ENCODE results near the gene IFITM2.
"Not testable (repeated sequence)": the region's sequence is repeated elsewhere in the genome, so short reads cannot be mapped to it uniquely, and the experiment has no call there.

The IFITM2 gene

GRCh38 chr11:329886-330253 is 22.3 kb downstream of the IFITM2 start:
- ChIA-PET POLR2A (interaction anchor here (1.2 to 1.6 kb wide), 4 partner anchors 10 to 206 kb away, joined by 3 to 5 read pairs (median 4); partner anchors contain the start of gene HRAS), CTCF (interaction anchor here (1.6 kb wide), 1 partner anchor 19 kb away, joined by 3 read pairs; no protein-coding TSS in a partner anchor)
- no peak for DNase-seq (ENCODE audit: extremely low spot score)
- TF ChIP-seq SP1 (IDR thresholded peaks at IDR 0.05) (no peak), L3MBTL2 (conservative IDR thresholded peaks at IDR 0.05) (no peak), CTBP1 (IDR thresholded peaks at IDR 0.05; ENCODE audit: borderline replicate concordance) (no peak), NFRKB (IDR thresholded peaks at IDR 0.05) (no peak), LEF1 (IDR thresholded peaks at IDR 0.05; ENCODE audit: borderline replicate concordance) (no peak), ELF4 (IDR thresholded peaks at IDR 0.05) (no peak), FOXK2 (IDR thresholded peaks at IDR 0.05) (no peak), BHLHE40 (IDR thresholded peaks at IDR 0.05; ENCODE audit: borderline replicate concordance) (no peak), HDGF (IDR thresholded peaks at IDR 0.05; ENCODE audit: borderline replicate concordance) (no peak), ARNT (IDR thresholded peaks at IDR 0.05) (no peak), TARDBP (IDR thresholded peaks at IDR 0.05) (no peak), ZNF384 (IDR thresholded peaks at IDR 0.05) (no peak), FOXA1 (IDR thresholded peaks at IDR 0.05) (no peak), PKNOX1 (IDR thresholded peaks at IDR 0.05) (no peak), FOXM1 (IDR thresholded peaks at IDR 0.05; ENCODE audit: borderline replicate concordance) (no peak), SUZ12 (IDR thresholded peaks at IDR 0.05) (no peak)

GRCh38 chr11:330307-330693 is 22.7 kb downstream of the IFITM2 start:
- POLR2A ChIA-PET = interaction anchor here (1.2 to 1.6 kb wide), 4 partner anchors 9 to 205 kb away, joined by 3 to 5 read pairs (median 4); partner anchors contain the start of gene HRAS
- TF ChIP-seq SP1 (IDR thresholded peaks at IDR 0.05) = no peak
- TF ChIP-seq TARDBP (IDR thresholded peaks at IDR 0.05) = no peak
- no peak for TF ChIP-seq FOXK2 (IDR thresholded peaks at IDR 0.05)
- no peak for TF ChIP-seq ELF4 (IDR thresholded peaks at IDR 0.05)
- no peak for TF ChIP-seq ZNF384 (IDR thresholded peaks at IDR 0.05)
- DNase-seq (ENCODE audit: extremely low spot score) = no peak
- CTCF ChIA-PET = interaction anchor here (1.6 kb wide), 1 partner anchor 19 kb away, joined by 3 read pairs; no protein-coding TSS in a partner anchor

GRCh38 chr11:330694-331357 is 23.2 kb downstream of the IFITM2 start:
- CTCF ChIA-PET = no interaction called here
- no peak for TF ChIP-seq CTBP1 (IDR thresholded peaks at IDR 0.05; ENCODE audit: borderline replicate concordance)
- no peak for TF ChIP-seq FOXA1 (IDR thresholded peaks at IDR 0.05)
- TF ChIP-seq FOXK2 (IDR thresholded peaks at IDR 0.05) = no peak
- TF ChIP-seq ZNF384 (IDR thresholded peaks at IDR 0.05) = no peak
- no peak for TF ChIP-seq TARDBP (IDR thresholded peaks at IDR 0.05)
- TF ChIP-seq ARNT (IDR thresholded peaks at IDR 0.05) = no peak
- TF ChIP-seq PKNOX1 (IDR thresholded peaks at IDR 0.05) = no peak
- TF ChIP-seq L3MBTL2 (conservative IDR thresholded peaks at IDR 0.05) = no peak
- no peak for TF ChIP-seq SP1 (IDR thresholded peaks at IDR 0.05)
- no peak for TF ChIP-seq HDGF (IDR thresholded peaks at IDR 0.05; ENCODE audit: borderline replicate concordance)
- TF ChIP-seq FOXM1 (IDR thresholded peaks at IDR 0.05; ENCODE audit: borderline replicate concordance) = no peak
- TF ChIP-seq NFRKB (IDR thresholded peaks at IDR 0.05) = no peak
- no peak for TF ChIP-seq BHLHE40 (IDR thresholded peaks at IDR 0.05; ENCODE audit: borderline replicate concordance)
- TF ChIP-seq ELF4 (IDR thresholded peaks at IDR 0.05) = no peak
- no peak for TF ChIP-seq LEF1 (IDR thresholded peaks at IDR 0.05; ENCODE audit: borderline replicate concordance)
- DNase-seq (ENCODE audit: extremely low spot score) = no peak
- POLR2A ChIA-PET = interaction anchor here (1.4 kb wide), 1 partner anchor 9 kb away, joined by 3 read pairs; no protein-coding TSS in a partner anchor

GRCh38 chr11:331358-332060 is 23.9 kb downstream of the IFITM2 start:
- POLR2A ChIA-PET = interaction anchor here (1.4 kb wide), 1 partner anchor 8 kb away, joined by 3 read pairs; no protein-coding TSS in a partner anchor
- CTCF ChIA-PET = no interaction called here
- no peak for DNase-seq (ENCODE audit: extremely low spot score)
- no peak for TF ChIP-seq CTBP1 (IDR thresholded peaks at IDR 0.05; ENCODE audit: borderline replicate concordance)
- TF ChIP-seq HDGF (IDR thresholded peaks at IDR 0.05; ENCODE audit: borderline replicate concordance) = no peak
- no peak for TF ChIP-seq SUZ12 (IDR thresholded peaks at IDR 0.05)

GRCh38 chr11:332651-333480 is 25.2 kb downstream of the IFITM2 start:
- CTCF ChIA-PET = no interaction called here
- POLR2A ChIA-PET = no interaction called here
- no peak for TF ChIP-seq ZNF384 (IDR thresholded peaks at IDR 0.05)
- TF ChIP-seq SUZ12 (IDR thresholded peaks at IDR 0.05) = no peak
- TF ChIP-seq BHLHE40 (IDR thresholded peaks at IDR 0.05; ENCODE audit: borderline replicate concordance) = no peak
- TF ChIP-seq FOXA1 (IDR thresholded peaks at IDR 0.05) = no peak
- TF ChIP-seq FOXK2 (IDR thresholded peaks at IDR 0.05) = no peak
- TF ChIP-seq FOXM1 (IDR thresholded peaks at IDR 0.05; ENCODE audit: borderline replicate concordance) = no peak
- no peak for TF ChIP-seq TARDBP (IDR thresholded peaks at IDR 0.05)
- TF ChIP-seq LEF1 (IDR thresholded peaks at IDR 0.05; ENCODE audit: borderline replicate concordance) = no peak
- no peak for TF ChIP-seq ARNT (IDR thresholded peaks at IDR 0.05)
- TF ChIP-seq HDGF (IDR thresholded peaks at IDR 0.05; ENCODE audit: borderline replicate concordance) = no peak
- TF ChIP-seq NFRKB (IDR thresholded peaks at IDR 0.05) = no peak
- no peak for TF ChIP-seq PKNOX1 (IDR thresholded peaks at IDR 0.05)
- DNase-seq (ENCODE audit: extremely low spot score) = no peak

- DNase-seq (ENCODE audit: extremely low spot score); CTCF ChIA-PET: not testable (repeated sequence)
- POLR2A ChIA-PET = interaction anchor here (0.8 kb wide), 1 partner anchor 22 kb away, joined by 3 read pairs; no protein-coding TSS in a partner anchor
Observed at GRCh38 chr11:333616-334263, 26.1 kb downstream of the IFITM2 start.

All from HEK293T (cell line).